ENCODE data around the gene RAF1. TPM values are rescaled to one million over a fixed set of nuclear protein-coding genes. Genes with fewer than 3 reads are reported as not detected.

Gene RAF1
- total and polyA plus RNA-seq, 2 experiments from 2014 or later, result 39.5 to 123 TPM

DNA sequence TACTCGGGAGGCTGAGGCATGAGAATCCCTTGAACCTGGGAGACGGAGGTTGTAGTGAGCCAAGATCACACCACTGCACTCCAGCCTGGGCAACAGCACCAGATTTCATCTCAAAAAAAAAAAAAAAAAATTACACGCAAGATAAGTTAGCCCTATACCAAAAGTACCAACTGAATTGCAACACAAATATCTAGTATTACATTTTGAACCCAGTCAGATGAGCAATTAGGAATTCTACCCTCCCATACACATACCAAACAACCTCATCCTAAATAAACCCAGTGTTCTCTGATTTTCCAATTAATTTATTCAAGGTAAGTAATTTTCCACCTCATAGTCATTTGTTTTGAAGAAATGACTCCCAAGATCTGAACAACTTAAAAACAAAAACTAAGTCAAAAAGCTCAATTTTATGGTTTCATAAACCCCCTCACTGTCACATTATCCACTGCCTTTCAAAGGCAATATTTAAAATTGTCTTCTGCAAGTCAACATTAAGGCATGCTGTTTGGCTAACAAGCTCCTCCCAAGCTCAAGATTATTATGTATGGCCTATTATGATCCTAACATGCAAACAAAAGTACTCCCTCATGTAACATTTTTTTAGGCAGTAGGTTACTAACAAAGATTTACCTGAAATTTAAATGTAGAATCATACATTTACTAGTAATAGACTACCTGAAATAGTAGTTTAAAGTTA lies 4.5 kb downstream of the RAF1 start (continued):
- TF ChIP-seq REST (IDR thresholded peaks at IDR 0.05; ENCODE audit: unreplicated experiment) (no peak), EZH2 (IDR thresholded peaks at IDR 0.05; ENCODE audit: low read depth, unreplicated experiment) (no peak), ZNF114 (CRISPR knock-in tag; IDR thresholded peaks at IDR 0.05) (no peak), ZNF331 (CRISPR knock-in tag; IDR thresholded peaks at IDR 0.05; ENCODE audit: low read depth) (no peak), CREB1 (CRISPR knock-in tag; IDR thresholded peaks at IDR 0.05; ENCODE audit: low read depth) (no peak)
- TF ChIP-seq, protein P1, sequence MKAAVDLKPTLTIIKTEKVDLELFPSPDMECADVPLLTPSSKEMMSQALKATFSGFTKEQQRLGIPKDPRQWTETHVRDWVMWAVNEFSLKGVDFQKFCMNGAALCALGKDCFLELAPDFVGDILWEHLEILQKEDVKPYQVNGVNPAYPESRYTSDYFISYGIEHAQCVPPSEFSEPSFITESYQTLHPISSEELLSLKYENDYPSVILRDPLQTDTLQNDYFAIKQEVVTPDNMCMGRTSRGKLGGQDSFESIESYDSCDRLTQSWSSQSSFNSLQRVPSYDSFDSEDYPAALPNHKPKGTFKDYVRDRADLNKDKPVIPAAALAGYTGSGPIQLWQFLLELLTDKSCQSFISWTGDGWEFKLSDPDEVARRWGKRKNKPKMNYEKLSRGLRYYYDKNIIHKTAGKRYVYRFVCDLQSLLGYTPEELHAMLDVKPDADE (IDR thresholded peaks at IDR 0.05), result no peak

DNA sequence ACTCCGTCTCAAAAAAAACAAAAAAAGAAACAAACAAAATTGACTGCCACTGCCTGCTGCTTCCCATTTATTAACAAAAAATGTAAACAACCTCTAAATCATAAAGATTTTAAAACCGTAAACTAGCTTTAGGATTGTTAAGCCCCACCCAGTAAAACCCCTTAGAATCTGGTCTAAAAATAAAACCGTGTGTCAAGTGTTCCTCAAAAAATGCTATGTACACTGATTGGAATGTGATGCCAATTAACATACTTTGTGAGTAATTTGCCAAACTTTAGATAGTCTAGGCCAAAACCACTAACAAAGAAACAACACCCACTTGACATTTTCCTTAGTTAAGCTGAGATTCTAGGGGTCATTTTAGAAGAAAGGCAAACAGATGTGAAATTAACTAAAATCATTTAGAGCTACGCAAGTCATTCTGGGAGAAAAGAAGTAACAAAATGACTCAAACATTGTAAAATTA lies 5.3 kb downstream of the RAF1 start:
- peak overlapping the region; percentile 9; the same call in 1 of the 2 replicates for H3K27ac Mint-ChIP-seq
- no peak for ATAC-seq
- Histone ChIP-seq H3K4me3 (no peak overlapping the region), H3K9me2 (ENCODE audit: insufficient read depth) (no peaks in the 10 kb centered on the region), H3K4me2 (no peak overlapping the region), H2AFZ (no peak overlapping the region), H3K79me2 (replicated peaks; ENCODE audit: insufficient read depth) (peaks cover 100% of the 10 kb centered on the region), H3K27me3 (ENCODE audit: insufficient read depth) (no peaks in the 10 kb centered on the region), H3K4me1 (ENCODE audit: insufficient read depth) (peaks cover 30% of the 10 kb centered on the region), H3F3A (replicated peaks; ENCODE audit: low read depth) (peaks cover 3% of the 10 kb centered on the region; the same call in 1 of the 2 replicates), H3K36me3 (ENCODE audit: insufficient read depth) (no peaks in the 10 kb centered on the region), H4K20me1 (replicated peaks; ENCODE audit: insufficient read depth) (peaks cover 49% of the 10 kb centered on the region), H3K27ac (ENCODE audit: low read depth) (no peak overlapping the region)
- H3K4me3 Mint-ChIP-seq, result no peak overlapping the region; the same call in 2 of the 3 replicates
- H3K9me3 Mint-ChIP-seq, result peaks cover 2% of the 10 kb centered on the region; the same call in 1 of the 3 replicates
- peaks cover 38% of the 10 kb centered on the region for H3K4me1 Mint-ChIP-seq
- peaks cover 11% of the 10 kb centered on the region; the same call in 2 of the 3 replicates for H3K36me3 Mint-ChIP-seq (ENCODE audit: low read depth)
- DNase-seq (ENCODE audit: low spot score), result no peak
- peaks cover 2% of the 10 kb centered on the region for H3K27me3 Mint-ChIP-seq (ENCODE audit: insufficient read depth, low read depth, poor library complexity)
- TF ChIP-seq NANOG (IDR thresholded peaks at IDR 0.05; ENCODE audit: borderline replicate concordance) (no peak), EZH2 (IDR thresholded peaks at IDR 0.05; ENCODE audit: low read depth, unreplicated experiment) (no peak), CTCF (conservative IDR thresholded peaks at IDR 0.05; ENCODE audit: low read depth in 2 of 2) (no peak), STAT1 (IDR thresholded peaks at IDR 0.05; ENCODE audit: unreplicated experiment) (no peak), JUNB (IDR thresholded peaks at IDR 0.05; ENCODE audit: unreplicated experiment) (no peak), EZH2phosphoT487 (IDR thresholded peaks at IDR 0.05; ENCODE audit: unreplicated experiment) (no peak), REST (IDR thresholded peaks at IDR 0.05; ENCODE audit: unreplicated experiment) (no peak), ZNF114 (CRISPR knock-in tag; IDR thresholded peaks at IDR 0.05) (no peak)
